Measurements from ENCODE around the gene IFNA10.
"Not testable (repeated sequence)": the region's sequence is repeated elsewhere in the genome, so short reads cannot be mapped to it uniquely, and the experiment has no call there.

The IFNA10 gene

GRCh38 chr9:21207043-21207442 lies at the start of gene IFNA10:
TSS of gene IFNA10 (minus strand) at chr9:21207143. CDS start at chr9:21207097, 46 bp downstream.
- not testable (repeated sequence) for FAIRE-seq; DNase-seq (ENCODE audit: insufficient read length, low spot score)

- no peak for DNase-seq (ENCODE audit: insufficient read length, low spot score)
- FAIRE-seq = peak; percentile 44
Measured at GRCh38 chr9:21255538-21256212, 48.7 kb upstream of the IFNA10 start.

GRCh38 chr9:21252721-21253547 lies 46.0 kb upstream of the IFNA10 start:
- no peak for DNase-seq (ENCODE audit: insufficient read length, low spot score)
- FAIRE-seq = peak; percentile 89

- no peak for DNase-seq (ENCODE audit: insufficient read length, low spot score)
Measured at GRCh38 chr9:21251638-21252037, 44.7 kb upstream of the IFNA10 start.

GRCh38 chr9:21251190-21251589 lies 44.2 kb upstream of the IFNA10 start:
- DNase-seq (ENCODE audit: insufficient read length, low spot score) = no peak
- no peak for FAIRE-seq

More at GRCh38 chr9:21251638-21252037, 44.7 kb upstream of the IFNA10 start:
- no peak for FAIRE-seq

GRCh38 chr9:21244836-21245235 lies 37.9 kb upstream of the IFNA10 start:
- FAIRE-seq (no peak), DNase-seq (ENCODE audit: insufficient read length, low spot score) (no peak)

- peak; percentile 33 for FAIRE-seq
- DNase-seq (ENCODE audit: insufficient read length, low spot score) = no peak
Measured at GRCh38 chr9:21239911-21240310, 33.0 kb upstream of the IFNA10 start, which contains the start of gene IFNA14. TSS of gene IFNA14 (minus strand) at chr9:21240005. CDS start at chr9:21239935, 70 bp downstream.

- DNase-seq (ENCODE audit: insufficient read length, low spot score); FAIRE-seq: not testable (repeated sequence)
Measured at GRCh38 chr9:21236360-21236714, 29.4 kb upstream of the IFNA10 start.

GRCh38 chr9:21235468-21236359 lies 28.8 kb upstream of the IFNA10 start:
- peak; percentile 91 for FAIRE-seq
- DNase-seq (ENCODE audit: insufficient read length, low spot score) = not testable (repeated sequence)

- DNase-seq (ENCODE audit: insufficient read length, low spot score) (no peak), FAIRE-seq (no peak)
Measured at GRCh38 chr9:21234153-21234687, 27.3 kb upstream of the IFNA10 start.

- DNase-seq (ENCODE audit: insufficient read length, low spot score) = no peak
- FAIRE-seq = no peak
Measured at GRCh38 chr9:21233258-21233657, 26.3 kb upstream of the IFNA10 start.

GRCh38 chr9:21228122-21228521 lies 21.2 kb upstream of the IFNA10 start, which contains the start of gene IFNA17:
TSS of gene IFNA17 (minus strand) at chr9:21228222. CDS start at chr9:21228173, 49 bp downstream.
- DNase-seq (ENCODE audit: insufficient read length, low spot score) = no peak
- FAIRE-seq = no peak

GRCh38 chr9:21217211-21217610 lies 10.3 kb upstream of the IFNA10 start, which contains the start of gene IFNA16:
TSS of gene IFNA16 (minus strand) at chr9:21217311. CDS start at chr9:21217305, 6 bp downstream.
- FAIRE-seq; DNase-seq (ENCODE audit: insufficient read length, low spot score): not testable (repeated sequence)

- peak; percentile 72 for FAIRE-seq
- DNase-seq (ENCODE audit: insufficient read length, low spot score) = not testable (repeated sequence)
Measured at GRCh38 chr9:21213411-21214326, 6.7 kb upstream of the IFNA10 start.

- not testable (repeated sequence) for DNase-seq (ENCODE audit: insufficient read length, low spot score)
Measured at GRCh38 chr9:21212160-21212559, 5.2 kb upstream of the IFNA10 start.

GRCh38 chr9:21210782-21211181 lies 3.8 kb upstream of the IFNA10 start:
- not testable (repeated sequence) for FAIRE-seq; DNase-seq (ENCODE audit: insufficient read length, low spot score)

More at GRCh38 chr9:21212160-21212559, 5.2 kb upstream of the IFNA10 start:
- FAIRE-seq = not testable (repeated sequence)

- DNase-seq (ENCODE audit: insufficient read length, low spot score) (no peak), FAIRE-seq (no peak)
Measured at GRCh38 chr9:21210311-21210710, 3.4 kb upstream of the IFNA10 start.

GRCh38 chr9:21205204-21205603 lies 1.7 kb downstream of the IFNA10 start:
- FAIRE-seq = no peak
- DNase-seq (ENCODE audit: insufficient read length, low spot score) = no peak

GRCh38 chr9:21202105-21202504 lies 4.8 kb downstream of the IFNA10 start, which contains the start of gene IFNA7:
TSS of gene IFNA7 (minus strand) at chr9:21202205. CDS start at chr9:21202165, 40 bp downstream.
- FAIRE-seq; DNase-seq (ENCODE audit: insufficient read length, low spot score): not testable (repeated sequence)

All from GM19239 (cell line).